ENCODE results near the gene EXOSC6. TPM values are rescaled to one million over a fixed set of nuclear protein-coding genes. Genes with fewer than 3 reads are reported as not detected.
"Not testable (repeated sequence)": the region's sequence is repeated elsewhere in the genome, so short reads cannot be mapped to it uniquely, and the experiment has no call there.

EXOSC6 gene
- total RNA-seq, 3 donors from 2014 or later (not counting 1 experiment from before 2014, with no cell fraction given): 26.4 to 27.6 (median 27.3) TPM

GRCh38 chr16:70204010-70204409 lies 47.7 kb downstream of the EXOSC6 start:
- H3K4me1 Mint-ChIP-seq; H3K27ac Mint-ChIP-seq; H3K9me3 ChIP-seq (ENCODE audit: control insufficient read depth, insufficient read depth, low read length); DNase-seq; H3K27me3 Mint-ChIP-seq (ENCODE audit: low read depth in 2 of 2); H3K4me1 ChIP-seq (ENCODE audit: control insufficient read depth, insufficient read depth, low read length); H3K4me3 ChIP-seq (ENCODE audit: low read length); H3K36me3 ChIP-seq (ENCODE audit: control insufficient read depth, insufficient read depth, low read length); ATAC-seq; H3K36me3 Mint-ChIP-seq; intact Hi-C loops (cut with micrococcal nuclease); H3K9me3 Mint-ChIP-seq; H3K27me3 ChIP-seq (ENCODE audit: control insufficient read depth, insufficient read depth, low read length); H3K4me3 Mint-ChIP-seq; H3K27ac ChIP-seq (ENCODE audit: low read length): not testable (repeated sequence)
- WGBS (ENCODE audit: insufficient coverage): 96% methylated on average over 4 of the region's 29 CpGs

- intact Hi-C loops (cut with micrococcal nuclease); H3K27ac ChIP-seq (ENCODE audit: low read length); H3K36me3 ChIP-seq (ENCODE audit: control insufficient read depth, insufficient read depth, low read length); H3K9me3 Mint-ChIP-seq; ATAC-seq; H3K27me3 Mint-ChIP-seq (ENCODE audit: low read depth in 2 of 2); H3K36me3 Mint-ChIP-seq; H3K4me3 Mint-ChIP-seq; H3K9me3 ChIP-seq (ENCODE audit: control insufficient read depth, insufficient read depth, low read length); DNase-seq; H3K4me3 ChIP-seq (ENCODE audit: low read length); H3K27me3 ChIP-seq (ENCODE audit: control insufficient read depth, insufficient read depth, low read length); H3K4me1 Mint-ChIP-seq; H3K27ac Mint-ChIP-seq; H3K4me1 ChIP-seq (ENCODE audit: control insufficient read depth, insufficient read depth, low read length): not testable (repeated sequence)
- 92% methylated on average over 2 of the region's 7 CpGs for WGBS (ENCODE audit: insufficient coverage)
Measured at GRCh38 chr16:70203508-70203907, 48.2 kb downstream of the EXOSC6 start.

GRCh38 chr16:70200063-70200462 lies 51.7 kb downstream of the EXOSC6 start:
- H3K4me1 Mint-ChIP-seq; H3K27ac Mint-ChIP-seq; H3K36me3 ChIP-seq (ENCODE audit: control insufficient read depth, insufficient read depth, low read length); H3K27me3 ChIP-seq (ENCODE audit: control insufficient read depth, insufficient read depth, low read length); H3K27ac ChIP-seq (ENCODE audit: low read length); H3K9me3 ChIP-seq (ENCODE audit: control insufficient read depth, insufficient read depth, low read length); H3K36me3 Mint-ChIP-seq; H3K4me3 ChIP-seq (ENCODE audit: low read length); H3K27me3 Mint-ChIP-seq (ENCODE audit: low read depth in 2 of 2); DNase-seq; H3K9me3 Mint-ChIP-seq; intact Hi-C loops (cut with micrococcal nuclease); H3K4me1 ChIP-seq (ENCODE audit: control insufficient read depth, insufficient read depth, low read length); ATAC-seq; H3K4me3 Mint-ChIP-seq: not testable (repeated sequence)
- 62% methylated on average over 2 of the region's 8 CpGs for WGBS (ENCODE audit: insufficient coverage)

GRCh38 chr16:70199170-70199569 lies 52.6 kb downstream of the EXOSC6 start:
- H3K36me3 ChIP-seq (ENCODE audit: control insufficient read depth, insufficient read depth, low read length); intact Hi-C loops (cut with micrococcal nuclease); DNase-seq; H3K9me3 Mint-ChIP-seq; H3K27ac ChIP-seq (ENCODE audit: low read length); H3K4me3 Mint-ChIP-seq; H3K4me3 ChIP-seq (ENCODE audit: low read length); H3K27me3 Mint-ChIP-seq (ENCODE audit: low read depth in 2 of 2); H3K9me3 ChIP-seq (ENCODE audit: control insufficient read depth, insufficient read depth, low read length); H3K4me1 Mint-ChIP-seq; H3K4me1 ChIP-seq (ENCODE audit: control insufficient read depth, insufficient read depth, low read length); H3K27me3 ChIP-seq (ENCODE audit: control insufficient read depth, insufficient read depth, low read length); H3K36me3 Mint-ChIP-seq; H3K27ac Mint-ChIP-seq; ATAC-seq: not testable (repeated sequence)
- 87% methylated on average over 4 of the region's 9 CpGs for whole genome bisulfite sequencing (ENCODE audit: insufficient coverage)

GRCh38 chr16:70198666-70199065 lies 53.1 kb downstream of the EXOSC6 start:
- H3K4me1 Mint-ChIP-seq; ATAC-seq; intact Hi-C loops (cut with micrococcal nuclease); H3K36me3 ChIP-seq (ENCODE audit: control insufficient read depth, insufficient read depth, low read length); H3K27me3 ChIP-seq (ENCODE audit: control insufficient read depth, insufficient read depth, low read length); H3K4me1 ChIP-seq (ENCODE audit: control insufficient read depth, insufficient read depth, low read length); H3K4me3 Mint-ChIP-seq; H3K9me3 Mint-ChIP-seq; H3K9me3 ChIP-seq (ENCODE audit: control insufficient read depth, insufficient read depth, low read length); H3K27me3 Mint-ChIP-seq (ENCODE audit: low read depth in 2 of 2); H3K27ac ChIP-seq (ENCODE audit: low read length); H3K4me3 ChIP-seq (ENCODE audit: low read length); H3K27ac Mint-ChIP-seq; H3K36me3 Mint-ChIP-seq; DNase-seq: not testable (repeated sequence)
- WGBS (ENCODE audit: insufficient coverage): 80% methylated on average over 3 of the region's 3 CpGs

- intact Hi-C loops (cut with micrococcal nuclease); DNase-seq; H3K36me3 Mint-ChIP-seq; H3K4me1 ChIP-seq (ENCODE audit: control insufficient read depth, insufficient read depth, low read length); H3K27me3 ChIP-seq (ENCODE audit: control insufficient read depth, insufficient read depth, low read length); H3K36me3 ChIP-seq (ENCODE audit: control insufficient read depth, insufficient read depth, low read length); H3K27ac ChIP-seq (ENCODE audit: low read length); H3K9me3 Mint-ChIP-seq; H3K27ac Mint-ChIP-seq; H3K4me1 Mint-ChIP-seq; H3K4me3 Mint-ChIP-seq; H3K9me3 ChIP-seq (ENCODE audit: control insufficient read depth, insufficient read depth, low read length); H3K4me3 ChIP-seq (ENCODE audit: low read length); ATAC-seq; H3K27me3 Mint-ChIP-seq (ENCODE audit: low read depth in 2 of 2): not testable (repeated sequence)
- WGBS (ENCODE audit: insufficient coverage): 80% methylated on average over 9 of the region's 9 CpGs
Measured at GRCh38 chr16:70198230-70198629, 53.5 kb downstream of the EXOSC6 start.

- H3K36me3 Mint-ChIP-seq; H3K4me3 ChIP-seq (ENCODE audit: low read length); ATAC-seq; DNase-seq; intact Hi-C loops (cut with micrococcal nuclease); H3K27me3 ChIP-seq (ENCODE audit: control insufficient read depth, insufficient read depth, low read length); H3K9me3 Mint-ChIP-seq; H3K4me3 Mint-ChIP-seq; H3K27me3 Mint-ChIP-seq (ENCODE audit: low read depth in 2 of 2); H3K4me1 ChIP-seq (ENCODE audit: control insufficient read depth, insufficient read depth, low read length); H3K9me3 ChIP-seq (ENCODE audit: control insufficient read depth, insufficient read depth, low read length); H3K36me3 ChIP-seq (ENCODE audit: control insufficient read depth, insufficient read depth, low read length); H3K27ac ChIP-seq (ENCODE audit: low read length); H3K27ac Mint-ChIP-seq; H3K4me1 Mint-ChIP-seq: not testable (repeated sequence)
- WGBS (ENCODE audit: insufficient coverage): 29% methylated on average over 5 of the region's 7 CpGs
Measured at GRCh38 chr16:70197611-70198010, 54.1 kb downstream of the EXOSC6 start.

Measured in natural killer cell (primary cell).